Trophoblast cell (in vitro differentiated cells and primary cell): Measurements from ENCODE around the gene TUBB3.
A peak's percentile ranks its signal among the peaks of the same experiment; 100 is the strongest.

Source experiments
- DNase-seq, 2 donors: peaks; one replicate each; pipeline ENCODE4 v3.0.0-alpha.2; 2016
- H2AFZ ChIP-seq: 2 replicates; pipeline ENCODE4 v1.6.1; 2013; ENCODE audit warnings: low read length, moderate library complexity, mild to moderate bottlenecking; ENCODE audit not compliant: insufficient read depth, poor library complexity
- H2AK5ac ChIP-seq: 2 replicates; pipeline ENCODE4 v1.6.1; 2013; ENCODE audit warnings: mild to moderate bottlenecking, low read length
- H2BK120ac ChIP-seq: 2 replicates; pipeline ENCODE4 v1.6.1; 2013; ENCODE audit warnings: low read length, mild to moderate bottlenecking, moderate library complexity; ENCODE audit not compliant: insufficient read depth, poor library complexity
- H2BK12ac ChIP-seq: 2 replicates; pipeline ENCODE4 v1.6.1; 2013; ENCODE audit warnings: mild to moderate bottlenecking, low read length, moderate library complexity
- H2BK5ac ChIP-seq: 2 replicates; pipeline ENCODE4 v1.6.1; 2013; ENCODE audit warnings: low read length, low read depth, moderate library complexity, mild to moderate bottlenecking; ENCODE audit not compliant: poor library complexity
- H3K14ac ChIP-seq: 2 replicates; pipeline ENCODE4 v1.6.1; 2013; ENCODE audit warnings: mild to moderate bottlenecking, low read length
- H3K18ac ChIP-seq: 2 replicates; pipeline ENCODE4 v1.6.1; 2013; ENCODE audit warnings: mild to moderate bottlenecking, low read length
- H3K23ac ChIP-seq: 2 replicates; pipeline ENCODE4 v1.6.1; 2013; ENCODE audit warnings: low read length
- H3K27ac ChIP-seq: 2 replicates; pipeline ENCODE4 v1.5.1; 2013; ENCODE audit warnings: low read depth, mild to moderate bottlenecking, inconsistent platforms, low read length, moderate library complexity
- H3K27me3 ChIP-seq: 2 replicates; pipeline ENCODE4 v1.6.1; 2013; ENCODE audit warnings: inconsistent platforms, mild to moderate bottlenecking, low read length, moderate library complexity; ENCODE audit not compliant: insufficient read depth
- H3K36me3 ChIP-seq, 2 experiments: 1 replicate in 1 of 2; 2 replicates in 1 of 2; pipeline ENCODE4 v1.6.1; 2013; ENCODE audit warnings: low read length in 2 of 2, mild to moderate bottlenecking in 2 of 2, moderate library complexity in 1 of 2; ENCODE audit not compliant: insufficient read depth in 2 of 2, control insufficient read depth in 1 of 2
- H3K4ac ChIP-seq: 2 replicates; pipeline ENCODE4 v1.6.1; 2013; ENCODE audit warnings: low read depth, mild to moderate bottlenecking, low read length, moderate library complexity
- H3K4me1 ChIP-seq, 2 experiments: 1 replicate in 1 of 2; 2 replicates in 1 of 2; pipeline ENCODE4 v1.6.1; 2013; ENCODE audit warnings: low read length in 2 of 2, mild to moderate bottlenecking in 2 of 2, moderate library complexity in 1 of 2; ENCODE audit not compliant: insufficient read depth in 2 of 2, control insufficient read depth in 1 of 2
- H3K4me2 ChIP-seq: 2 replicates; pipeline ENCODE4 v1.6.1; 2013; ENCODE audit warnings: inconsistent platforms, mild to moderate bottlenecking, low read length, moderate library complexity
- H3K4me3 ChIP-seq: 2 replicates; pipeline ENCODE4 v1.5.1; 2013; ENCODE audit warnings: mild to moderate bottlenecking, low read depth, low read length, inconsistent platforms
- H3K79me1 ChIP-seq: one replicate; pipeline ENCODE4 v1.6.1; 2013; ENCODE audit warnings: low read length
- H3K79me2 ChIP-seq: 2 replicates; pipeline ENCODE4 v1.6.1; 2013; ENCODE audit warnings: low read length, mild to moderate bottlenecking; ENCODE audit not compliant: control insufficient read depth, insufficient read depth, poor library complexity
- H3K9ac ChIP-seq: 2 replicates; pipeline ENCODE4 v1.6.1; 2013; ENCODE audit warnings: mild to moderate bottlenecking, low read length
- H3K9me3 ChIP-seq: 2 replicates; pipeline ENCODE4 v1.6.1; 2013; ENCODE audit warnings: low read depth, mild to moderate bottlenecking, control low read depth, inconsistent platforms, low read length; ENCODE audit not compliant: insufficient read depth
- H4K12ac ChIP-seq: 2 replicates; pipeline ENCODE4 v1.6.1; 2013; ENCODE audit warnings: low read depth, mild to moderate bottlenecking, low read length, moderate library complexity
- H4K8ac ChIP-seq: 2 replicates; pipeline ENCODE4 v1.6.1; 2013; ENCODE audit warnings: low read depth, mild to moderate bottlenecking, low read length, moderate library complexity
- H4K91ac ChIP-seq: one replicate; pipeline ENCODE4 v1.6.1; 2013; ENCODE audit warnings: low read depth, mild to moderate bottlenecking, low read length, moderate library complexity
- WGBS: extraction: QIAGEN DNeasy Blood & Tissue Kit; methylation state at CpG from one replicate; pipeline ENCODE4 v1.1.7; 2013; ENCODE audit warnings: missing lambda C conversion rate; ENCODE audit not compliant: insufficient read length, insufficient coverage; ENCODE audit errors: extremely low coverage; 5-methylcytosine and 5-hydroxymethylcytosine counted together

TUBB3 gene

GRCh38 chr16:89921702-89922476 lies 1.3 kb upstream of the TUBB3 start:
- Histone ChIP-seq H3K79me2 (peaks cover 18% of the 10 kb centered on the region), H2BK5ac (peak overlapping the region; percentile 81), H3K79me1 (peaks cover 38% of the 10 kb centered on the region), H3K4me1 (peaks cover 41 to 53% of the 10 kb centered on the region in 2 experiments), H4K91ac (peak overlapping the region; percentile 92), H2AK5ac (peak overlapping the region; percentile 9), H3K23ac (no peak overlapping the region), H2AFZ (peak overlapping the region; percentile 57), H3K27me3 (peaks cover 3% of the 10 kb centered on the region), H3K4ac (peak overlapping the region; percentile 71), H4K12ac (peak overlapping the region; percentile 88), H3K9me3 (peaks cover 4% of the 10 kb centered on the region), H4K8ac (peak overlapping the region; percentile 90), H2BK120ac (peak overlapping the region; percentile 91), H3K36me3 (peaks cover 0 to 2% of the 10 kb centered on the region in 2 experiments), H3K9ac (peak overlapping the region; percentile 95), H3K4me3 (peak overlapping the region; percentile 75), H3K4me2 (peak overlapping the region; percentile 83), H3K14ac (peak overlapping the region; percentile 93), H2BK12ac (peak overlapping the region; percentile 44), H3K27ac (peak overlapping the region; percentile 98), H3K18ac (peak overlapping the region; percentile 30)
- no CpG with 5 or more reads among the region's 22 CpGs for WGBS
- peak; percentile 74 to 89 for DNase-seq

DNA sequence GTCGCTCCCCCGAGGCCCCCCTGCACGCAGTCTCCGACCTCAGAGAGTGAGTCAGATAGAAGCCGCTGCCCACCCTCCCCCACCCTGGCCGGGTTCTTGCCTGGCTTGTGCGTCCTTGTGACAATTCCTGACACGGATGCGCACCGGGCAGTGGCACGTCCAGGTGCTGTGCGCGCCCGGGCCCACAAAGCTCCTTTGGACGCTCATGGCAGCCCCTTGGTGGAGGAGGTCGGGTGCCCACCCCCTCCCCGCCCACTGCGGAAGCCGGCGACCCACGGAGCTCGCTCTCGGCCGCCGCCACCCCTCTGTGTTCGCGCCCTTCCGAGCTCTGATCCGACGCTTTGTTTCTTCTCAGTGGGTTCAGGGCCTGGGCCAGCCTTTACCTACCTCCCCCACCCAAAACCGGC lies 662 bp upstream of the TUBB3 start:
- peak overlapping the region; percentile 75 for H3K4me3 ChIP-seq
- peak overlapping the region; percentile 30 for H3K18ac ChIP-seq
- peak overlapping the region; percentile 91 for H2BK120ac ChIP-seq
- peaks cover 4% of the 10 kb centered on the region for H3K9me3 ChIP-seq
- peaks cover 18% of the 10 kb centered on the region for H3K79me2 ChIP-seq
- peak overlapping the region; percentile 88 for H4K12ac ChIP-seq
- H3K23ac ChIP-seq, result no peak overlapping the region
- peak; percentile 53 to 79 for DNase-seq
- peaks cover 3% of the 10 kb centered on the region for H3K27me3 ChIP-seq
- H3K14ac ChIP-seq, result peak overlapping the region; percentile 93
- peak overlapping the region; percentile 71 for H3K4ac ChIP-seq
- H2AFZ ChIP-seq, result peak overlapping the region; percentile 57
- H4K8ac ChIP-seq, result peak overlapping the region; percentile 90
- peak overlapping the region; percentile 98 for H3K27ac ChIP-seq
- peak overlapping the region; percentile 9 for H2AK5ac ChIP-seq
- peaks cover 38% of the 10 kb centered on the region for H3K79me1 ChIP-seq
- peak overlapping the region; percentile 78 for H2BK5ac ChIP-seq
- peak overlapping the region; percentile 83 for H3K4me2 ChIP-seq
- WGBS, result no CpG with 5 or more reads among the region's 31 CpGs
- H3K36me3 ChIP-seq, result peaks cover 2% of the 10 kb centered on the region in 2 experiments
- H4K91ac ChIP-seq, result peak overlapping the region; percentile 92
- H3K4me1 ChIP-seq, result peaks cover 41 to 53% of the 10 kb centered on the region in 2 experiments
- H3K9ac ChIP-seq, result peak overlapping the region; percentile 95
- no peak overlapping the region for H2BK12ac ChIP-seq

DNA sequence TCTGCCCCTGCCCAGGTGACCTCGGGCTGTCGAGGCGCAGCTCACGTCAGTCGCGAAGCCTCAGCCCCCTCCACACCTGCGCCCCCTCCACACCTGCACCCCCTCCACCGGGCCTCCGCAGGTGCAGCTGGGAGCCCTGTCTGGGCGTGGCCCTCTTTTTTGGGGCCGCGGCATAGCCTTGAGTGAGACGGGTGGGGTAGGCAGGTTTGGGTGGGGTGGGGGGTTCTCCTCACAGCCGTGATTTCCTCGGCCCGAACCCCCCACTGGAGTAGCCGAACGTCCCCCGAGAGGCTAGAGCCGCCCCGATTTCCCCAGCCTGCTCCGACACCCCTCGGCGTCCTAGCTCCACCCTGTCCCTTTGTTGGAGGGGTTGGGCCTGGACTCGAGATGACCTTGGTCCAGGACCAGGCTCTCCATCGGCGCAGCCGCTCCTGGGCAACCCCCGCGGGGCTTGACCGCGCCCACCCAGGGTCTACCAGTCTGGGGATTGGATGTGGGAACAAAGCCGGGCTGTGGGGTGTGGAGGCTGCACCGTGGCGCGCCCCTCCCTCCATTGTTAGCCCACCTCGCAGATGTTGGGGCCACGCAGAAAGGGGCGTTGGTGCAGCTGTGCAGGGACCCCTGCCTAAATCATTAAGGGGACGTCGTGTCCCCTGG lies 626 bp downstream of the TUBB3 start:
- H2AK5ac ChIP-seq, result peak overlapping the region; percentile 25
- no peak overlapping the region for H4K12ac ChIP-seq
- no peak overlapping the region for H2BK12ac ChIP-seq
- peaks cover 3% of the 10 kb centered on the region for H3K27me3 ChIP-seq
- no peak overlapping the region for H3K23ac ChIP-seq
- peak overlapping the region; percentile 27 for H2BK5ac ChIP-seq
- WGBS, result no CpG with 5 or more reads among the region's 41 CpGs
- peak overlapping the region; percentile 9 for H2AFZ ChIP-seq
- no peak overlapping the region for H4K8ac ChIP-seq
- peaks cover 31 to 40% of the 10 kb centered on the region in 2 experiments for H3K4me1 ChIP-seq
- no peak overlapping the region for H3K27ac ChIP-seq
- H2BK120ac ChIP-seq, result no peak overlapping the region
- peak overlapping the region; percentile 60 for H4K91ac ChIP-seq
- peaks cover 26% of the 10 kb centered on the region for H3K79me1 ChIP-seq
- peak overlapping the region; percentile 62 for H3K18ac ChIP-seq
- DNase-seq, result no peak
- H3K36me3 ChIP-seq, result peaks cover 7% of the 10 kb centered on the region in 2 experiments
- peak overlapping the region; percentile 92 for H3K4me3 ChIP-seq
- H3K9ac ChIP-seq, result peak overlapping the region; percentile 76
- peaks cover 13% of the 10 kb centered on the region for H3K79me2 ChIP-seq
- H3K4me2 ChIP-seq, result peak overlapping the region; percentile 93
- peak overlapping the region; percentile 28 for H3K4ac ChIP-seq
- H3K9me3 ChIP-seq, result peaks cover 4% of the 10 kb centered on the region
- peak overlapping the region; percentile 78 for H3K14ac ChIP-seq

DNA sequence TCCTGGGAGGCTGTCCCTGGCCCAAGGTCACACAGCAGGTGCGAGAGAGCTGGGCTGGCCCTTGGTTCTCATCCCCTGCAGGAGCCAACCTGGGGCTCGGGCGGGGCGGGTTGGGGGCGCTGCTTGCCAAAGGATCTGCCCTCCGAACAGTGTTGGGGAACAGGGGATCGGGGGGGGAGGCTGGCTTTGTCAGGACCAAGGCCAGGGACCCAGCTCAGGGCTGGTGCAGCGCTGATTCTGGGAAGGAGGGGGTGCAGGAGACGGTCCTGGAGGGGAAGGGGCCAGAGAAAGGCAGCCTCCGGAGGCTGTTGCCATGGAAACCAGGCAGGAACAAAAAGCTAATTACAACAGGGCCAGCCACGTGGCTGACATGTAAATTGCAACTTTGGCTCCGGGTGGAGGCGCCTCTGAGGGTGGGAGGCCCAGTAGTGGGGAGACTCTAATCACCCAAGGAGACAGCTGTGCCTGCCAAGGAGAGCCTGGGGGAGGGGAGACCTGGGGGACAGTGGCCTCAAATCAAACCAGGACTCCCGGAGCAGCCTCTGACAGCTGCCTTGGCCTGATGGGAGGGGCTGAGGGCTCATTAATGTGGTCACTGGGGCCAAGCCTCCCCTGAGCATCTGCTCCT lies 1.3 kb downstream of the TUBB3 start:
- peaks cover 7 to 10% of the 10 kb centered on the region in 2 experiments for H3K36me3 ChIP-seq
- H4K12ac ChIP-seq, result no peak overlapping the region
- H3K4me2 ChIP-seq, result peak overlapping the region; percentile 93
- H3K18ac ChIP-seq, result peak overlapping the region; percentile 4
- peaks cover 3% of the 10 kb centered on the region for H3K27me3 ChIP-seq
- H2BK120ac ChIP-seq, result no peak overlapping the region
- H2AK5ac ChIP-seq, result no peak overlapping the region
- H2BK5ac ChIP-seq, result no peak overlapping the region
- H3K4ac ChIP-seq, result no peak overlapping the region
- peaks cover 24% of the 10 kb centered on the region for H3K79me1 ChIP-seq
- no peak overlapping the region for H3K27ac ChIP-seq
- no peak overlapping the region for H4K8ac ChIP-seq
- peaks cover 3% of the 10 kb centered on the region for H3K9me3 ChIP-seq
- no peak overlapping the region for H4K91ac ChIP-seq
- no peak for DNase-seq
- H3K14ac ChIP-seq, result no peak overlapping the region
- no peak overlapping the region for H3K9ac ChIP-seq
- H2BK12ac ChIP-seq, result no peak overlapping the region
- H3K4me3 ChIP-seq, result peak overlapping the region; percentile 92
- H3K23ac ChIP-seq, result no peak overlapping the region
- no peak overlapping the region for H2AFZ ChIP-seq
- H3K4me1 ChIP-seq, result peaks cover 28 to 34% of the 10 kb centered on the region in 2 experiments
- no CpG with 5 or more reads among the region's 14 CpGs for whole genome bisulfite sequencing
- H3K79me2 ChIP-seq, result peaks cover 12% of the 10 kb centered on the region
